Skeletal muscle cell (primary cell): Measurements from ENCODE around the gene NCOA5.
"Not testable (repeated sequence)": the region's sequence is repeated elsewhere in the genome, so short reads cannot be mapped to it uniquely, and the experiment has no call there.

ENCODE experiments used
- DNase-seq: peaks from one replicate; pipeline ENCODE4 v3.0.0-alpha.2; 2010; ENCODE audit warnings: low read depth
- H3K4me3 ChIP-seq: 2 replicates; pipeline ENCODE4 v1.5.1; 2011; ENCODE audit warnings: low read depth, mild to moderate bottlenecking, control low read depth, low read length, moderate library complexity

NCOA5 gene

GRCh38 chr20:46099491-46100287, 9.9 kb upstream of the NCOA5 start:
- no peak for DNase-seq
- no peak overlapping the region for H3K4me3 ChIP-seq

GRCh38 chr20:46093531-46093930, 3.8 kb upstream of the NCOA5 start:
- H3K4me3 ChIP-seq: no peak overlapping the region
- no peak for DNase-seq

- not testable (repeated sequence) for DNase-seq, H3K4me3 ChIP-seq
Observed at GRCh38 chr20:46091622-46092535, 2.1 kb upstream of the NCOA5 start.

GRCh38 chr20:46089167-46089416, 670 bp downstream of the NCOA5 start:
- H3K4me3 ChIP-seq: peak overlapping the region; percentile 87
- no peak for DNase-seq

- DNase-seq: no peak
- peak overlapping the region; percentile 87 for H3K4me3 ChIP-seq
Observed at GRCh38 chr20:46088409-46089166, 1.2 kb downstream of the NCOA5 start.

- DNase-seq: no peak
- H3K4me3 ChIP-seq: no peak overlapping the region
Observed at GRCh38 chr20:46087161-46087560, 2.6 kb downstream of the NCOA5 start.

GRCh38 chr20:46085179-46085851, 4.4 kb downstream of the NCOA5 start:
- H3K4me3 ChIP-seq: no peak overlapping the region
- peak; percentile 30 for DNase-seq

GRCh38 chr20:46084805-46085178, 5.0 kb downstream of the NCOA5 start:
- H3K4me3 ChIP-seq: no peak overlapping the region
- DNase-seq: no peak

GRCh38 chr20:46083531-46084061, 6.2 kb downstream of the NCOA5 start:
- no peak for DNase-seq

GRCh38 chr20:46083101-46083500, 6.7 kb downstream of the NCOA5 start:
- no peak overlapping the region for H3K4me3 ChIP-seq
- no peak for DNase-seq

More at GRCh38 chr20:46083531-46084061, 6.2 kb downstream of the NCOA5 start:
- H3K4me3 ChIP-seq: no peak overlapping the region

GRCh38 chr20:46081074-46081473, 8.7 kb downstream of the NCOA5 start:
- DNase-seq: no peak
- H3K4me3 ChIP-seq: no peak overlapping the region

GRCh38 chr20:46078954-46079353, 10.8 kb downstream of the NCOA5 start:
- no peak for DNase-seq

GRCh38 chr20:46077642-46078305, 12.0 kb downstream of the NCOA5 start:
- no peak for DNase-seq

More at GRCh38 chr20:46078954-46079353, 10.8 kb downstream of the NCOA5 start:
- H3K4me3 ChIP-seq: no peak overlapping the region

GRCh38 chr20:46076806-46077205, 13.0 kb downstream of the NCOA5 start:
- no peak for DNase-seq
- H3K4me3 ChIP-seq: no peak overlapping the region

More at GRCh38 chr20:46077642-46078305, 12.0 kb downstream of the NCOA5 start:
- no peak overlapping the region for H3K4me3 ChIP-seq

GRCh38 chr20:46074006-46074405, 15.8 kb downstream of the NCOA5 start:
- H3K4me3 ChIP-seq: no peak overlapping the region
- DNase-seq: no peak

GRCh38 chr20:46073443-46073842, 16.3 kb downstream of the NCOA5 start:
- no peak overlapping the region for H3K4me3 ChIP-seq
- no peak for DNase-seq

- no peak for DNase-seq
- no peak overlapping the region for H3K4me3 ChIP-seq
Observed at GRCh38 chr20:46073024-46073423, 16.7 kb downstream of the NCOA5 start.

GRCh38 chr20:46071573-46071972, 18.2 kb downstream of the NCOA5 start:
- no peak overlapping the region for H3K4me3 ChIP-seq
- DNase-seq: no peak
